DND-41 (cell line): ENCODE measurements around the gene THEM4.

Experiments used
- ATAC-seq: fragments of 200-7000 bp; cut with Tn5 transposase; 3 replicates; pipeline ENCODE4 v1.9.1; 2021; ENCODE audit warnings: low read depth; ENCODE audit not compliant: insufficient read depth
- DNase-seq: peaks from one replicate; pipeline ENCODE4 v3.0.0-alpha.2; 2020
- H2AFZ ChIP-seq: 2 replicates; pipeline ENCODE4 v1.6.0; 2012; ENCODE audit warnings: low read depth, low read length
- H3K27ac ChIP-seq: 2 replicates; pipeline ENCODE4 v1.5.1; 2012; ENCODE audit warnings: low read length, inconsistent platforms
- H3K27me3 ChIP-seq: fragments of 200-600 bp; sonication (generic); 2 replicates; pipeline ENCODE4 v1.6.0; 2012; ENCODE audit warnings: low read length, mild to moderate bottlenecking, inconsistent platforms; ENCODE audit not compliant: insufficient read depth, poor library complexity
- H3K36me3 ChIP-seq: 2 replicates; pipeline ENCODE4 v1.5.1; 2012; ENCODE audit warnings: low read length, inconsistent platforms; ENCODE audit not compliant: insufficient read depth
- H3K4me1 ChIP-seq: 2 replicates; pipeline ENCODE4 v1.5.1; 2012; ENCODE audit warnings: mild to moderate bottlenecking, low read length; ENCODE audit not compliant: insufficient read depth
- H3K4me2 ChIP-seq: 2 replicates; pipeline ENCODE4 v1.6.0; 2012; ENCODE audit warnings: mild to moderate bottlenecking, moderate library complexity, low read length, inconsistent platforms; ENCODE audit not compliant: insufficient read depth
- H3K4me3 ChIP-seq, 2 experiments: fragments of 200-600 bp in 1 of 2; shearing (Covaris generic) in 1 of 2; 2 replicates each; pipeline ENCODE4 v1.5.1; 2012 to 2016; ENCODE audit warnings: inconsistent platforms in 2 of 2, low read length in 2 of 2, mild to moderate bottlenecking in 2 of 2, low read depth in 1 of 2, moderate library complexity in 1 of 2
- H3K79me2 ChIP-seq: 2 replicates; pipeline ENCODE4 v1.6.0; 2012; ENCODE audit warnings: low read length, inconsistent platforms; ENCODE audit not compliant: insufficient read depth
- H3K9ac ChIP-seq: 2 replicates; pipeline ENCODE4 v1.6.0; 2012; ENCODE audit warnings: low read depth, mild to moderate bottlenecking, inconsistent platforms, low read length, moderate library complexity
- H3K9me3 ChIP-seq: 2 replicates; pipeline ENCODE4 v1.5.1; 2012; ENCODE audit warnings: low read length, moderate library complexity, mild to moderate bottlenecking, inconsistent platforms; ENCODE audit not compliant: insufficient read depth, severe bottlenecking
- H4K20me1 ChIP-seq: 2 replicates; pipeline ENCODE4 v1.6.0; 2012; ENCODE audit warnings: low read length; ENCODE audit not compliant: insufficient read depth
- CTCF ChIP-seq: IDR thresholded peaks from 2 replicates; pipeline ENCODE4 v1.5.1; 2012; ENCODE audit warnings: borderline replicate concordance, low read length, moderate library complexity, mild to moderate bottlenecking; ENCODE audit not compliant: poor library complexity, severe bottlenecking; ENCODE audit errors: extremely low read depth
- EZH2 ChIP-seq: IDR thresholded peaks from 3 replicates; pipeline ENCODE4 v1.6.1; 2012; ENCODE audit warnings: borderline replicate concordance, low read depth, mild to moderate bottlenecking, moderate library complexity, low read length, inconsistent platforms; ENCODE audit not compliant: severe bottlenecking

The THEM4 gene

GRCh38 chr1:151942882-151943281, 33.6 kb upstream of the THEM4 start:
- H3K4me2 ChIP-seq = no peak overlapping the region
- no peaks in the 10 kb centered on the region for H3K4me1 ChIP-seq
- H3K9ac ChIP-seq = no peak overlapping the region
- H2AFZ ChIP-seq = no peak overlapping the region
- DNase-seq (no peak), ATAC-seq (no peak)
- TF ChIP-seq CTCF = no peak
- TF ChIP-seq EZH2 = no peak
- H3K27me3 ChIP-seq = peaks cover 33% of the 10 kb centered on the region
- H3K27ac ChIP-seq = no peak overlapping the region
- no peaks in the 10 kb centered on the region for H3K79me2 ChIP-seq
- no peaks in the 10 kb centered on the region for H3K36me3 ChIP-seq
- H3K9me3 ChIP-seq = no peaks in the 10 kb centered on the region
- H3K4me3 ChIP-seq = no peak overlapping the region
- no peaks in the 10 kb centered on the region for H4K20me1 ChIP-seq

- H3K4me3 ChIP-seq = no peak overlapping the region
- TF ChIP-seq CTCF (no peak), EZH2 (no peak)
- ATAC-seq = no peak
- no peaks in the 10 kb centered on the region for H3K9me3 ChIP-seq
- no peak overlapping the region for H2AFZ ChIP-seq
- no peak overlapping the region for H3K9ac ChIP-seq
- no peak overlapping the region for H3K4me2 ChIP-seq
- no peaks in the 10 kb centered on the region for H3K79me2 ChIP-seq
- no peaks in the 10 kb centered on the region for H3K4me1 ChIP-seq
- no peak overlapping the region for H3K27ac ChIP-seq
- DNase-seq = no peak
- no peaks in the 10 kb centered on the region for H4K20me1 ChIP-seq
- peaks cover 24% of the 10 kb centered on the region for H3K27me3 ChIP-seq
- H3K36me3 ChIP-seq = no peaks in the 10 kb centered on the region
These were observed 31.2 kb upstream of the THEM4 start for GRCh38 chr1:151940541-151940940.

- no peaks in the 10 kb centered on the region for H3K79me2 ChIP-seq
- TF ChIP-seq EZH2 = no peak
- no peak for TF ChIP-seq CTCF
- H3K4me1 ChIP-seq = no peaks in the 10 kb centered on the region
- ATAC-seq (no peak), DNase-seq (no peak)
- no peak overlapping the region for H3K4me2 ChIP-seq
- no peaks in the 10 kb centered on the region for H3K36me3 ChIP-seq
- H3K9ac ChIP-seq = no peak overlapping the region
- H3K27me3 ChIP-seq = peaks cover 20% of the 10 kb centered on the region
- H2AFZ ChIP-seq = no peak overlapping the region
- H3K9me3 ChIP-seq = no peaks in the 10 kb centered on the region
- no peak overlapping the region for H3K27ac ChIP-seq
- no peak overlapping the region for H3K4me3 ChIP-seq
- H4K20me1 ChIP-seq = no peaks in the 10 kb centered on the region
These were observed 30.5 kb upstream of the THEM4 start for GRCh38 chr1:151939779-151940178.

- Histone ChIP-seq H4K20me1 (no peaks in the 10 kb centered on the region), H3K27me3 (peaks cover 20% of the 10 kb centered on the region), H2AFZ (no peak overlapping the region), H3K4me1 (no peaks in the 10 kb centered on the region), H3K9me3 (no peaks in the 10 kb centered on the region), H3K4me2 (no peak overlapping the region), H3K4me3 (no peak overlapping the region), H3K27ac (no peak overlapping the region), H3K79me2 (no peaks in the 10 kb centered on the region), H3K36me3 (no peaks in the 10 kb centered on the region), H3K9ac (no peak overlapping the region)
- TF ChIP-seq EZH2 = no peak
- no peak for TF ChIP-seq CTCF
- DNase-seq = no peak
- no peak for ATAC-seq
These were observed 29.8 kb upstream of the THEM4 start for GRCh38 chr1:151939141-151939540.
